ENCODE measurements around the gene STMN3.

STMN3 gene

GRCh38 chr20:63653041-63653973, at the start of gene STMN3 (continued):
- TF ChIP-seq ZNF692 (tag by site-specific recombination; IDR thresholded peaks at IDR 0.05), result peak; percentile 85
- TF ChIP-seq ZFP3 (tag by site-specific recombination; IDR thresholded peaks at IDR 0.05; ENCODE audit: low read depth), result no peak
- TF ChIP-seq YY2 (tag by site-specific recombination; IDR thresholded peaks at IDR 0.05), result 0 out of 2 replicates have a peak, but pooled peaks have one; percentile 16
- peak; percentile 94 for TF ChIP-seq ZBTB10 (tag by site-specific recombination; IDR thresholded peaks at IDR 0.05)
- no peak for TF ChIP-seq SCRT1 (tag by site-specific recombination; IDR thresholded peaks at IDR 0.05; ENCODE audit: borderline replicate concordance)
- TF ChIP-seq ZNF221 (tag by site-specific recombination; IDR thresholded peaks at IDR 0.05; ENCODE audit: borderline replicate concordance), result no peak
- peak; percentile 93 for TF ChIP-seq ZFP69B (tag by site-specific recombination; IDR thresholded peaks at IDR 0.05)
- no peak for TF ChIP-seq ZNF280C (tag by site-specific recombination; IDR thresholded peaks at IDR 0.05)
- no peak for TF ChIP-seq ZNF362 (tag by site-specific recombination; IDR thresholded peaks at IDR 0.05)
- TF ChIP-seq ZNF473 (tag by site-specific recombination; IDR thresholded peaks at IDR 0.05), result no peak
- no peak for TF ChIP-seq ZNF121 (tag by site-specific recombination; IDR thresholded peaks at IDR 0.05)
- TF ChIP-seq ZNF624 (tag by site-specific recombination; IDR thresholded peaks at IDR 0.05), result no peak
- peak; percentile 29; the same call in 1 of the 2 replicates for TF ChIP-seq GLIS1 (tag by site-specific recombination; IDR thresholded peaks at IDR 0.05)
- TF ChIP-seq SP7 (tag by site-specific recombination; IDR thresholded peaks at IDR 0.05), result peak; percentile 59
- no peak for TF ChIP-seq BCL11B (tag by site-specific recombination; IDR thresholded peaks at IDR 0.05; ENCODE audit: low read depth)
- TF ChIP-seq ZNF146 (tag by site-specific recombination; IDR thresholded peaks at IDR 0.05), result no peak
- TF ChIP-seq HOXA7 (CRISPR knock-in tag; IDR thresholded peaks at IDR 0.05; ENCODE audit: borderline replicate concordance), result no peak
- no peak for TF ChIP-seq ZNF302 (tag by site-specific recombination; IDR thresholded peaks at IDR 0.05; ENCODE audit: low read depth)
- TF ChIP-seq KLF7 (tag by site-specific recombination; IDR thresholded peaks at IDR 0.05; ENCODE audit: borderline replicate concordance), result peak; percentile 78
- peak; percentile 58; the same call in 1 of the 2 replicates for TF ChIP-seq ZNF76 (tag by site-specific recombination; IDR thresholded peaks at IDR 0.05; ENCODE audit: borderline replicate concordance, low read depth)
- no peak for TF ChIP-seq FEZF1 (tag by site-specific recombination; IDR thresholded peaks at IDR 0.05)
- TF ChIP-seq ZNF23 (tag by site-specific recombination; IDR thresholded peaks at IDR 0.05; ENCODE audit: borderline replicate concordance), result no peak
- no peak for TF ChIP-seq KLF10 (tag by site-specific recombination; IDR thresholded peaks at IDR 0.05)
- no peak for TF ChIP-seq ZNF114 (tag by site-specific recombination; IDR thresholded peaks at IDR 0.05)
- no peak for TF ChIP-seq ZNF558 (tag by site-specific recombination; IDR thresholded peaks at IDR 0.05)
- no peak for TF ChIP-seq ZNF549 (tag by site-specific recombination; IDR thresholded peaks at IDR 0.05)
- no peak for TF ChIP-seq MEIS1 (CRISPR knock-in tag; IDR thresholded peaks at IDR 0.05; ENCODE audit: borderline replicate concordance)
- peak; percentile 93 for TF ChIP-seq ZNF398 (tag by site-specific recombination; IDR thresholded peaks at IDR 0.05)
- no peak for TF ChIP-seq ZNF776 (tag by site-specific recombination; IDR thresholded peaks at IDR 0.05; ENCODE audit: borderline replicate concordance)
- TF ChIP-seq ZNF529 (tag by site-specific recombination; IDR thresholded peaks at IDR 0.05; ENCODE audit: insufficient replicate concordance), result no peak
- TF ChIP-seq ZNF404 (tag by site-specific recombination; IDR thresholded peaks at IDR 0.05), result no peak

Measured in HEK293 (cell line).